Stimulated activated CD4-positive, alpha-beta T cell treated with anti-CD3 and anti-CD28 coated beads, TNF-alpha, amount 100 ng/mL, for 24 hours (primary cell): ENCODE results near the gene MRPL42.
"Not testable (repeated sequence)": the region's sequence is repeated elsewhere in the genome, so short reads cannot be mapped to it uniquely, and the experiment has no call there.

Experiments
- DNase-seq, 3 experiments: peaks; one replicate each; pipeline ENCODE4 v3.0.0-alpha.2; 2020; ENCODE audit warnings: low read depth in 3 of 3

MRPL42 gene

DNA sequence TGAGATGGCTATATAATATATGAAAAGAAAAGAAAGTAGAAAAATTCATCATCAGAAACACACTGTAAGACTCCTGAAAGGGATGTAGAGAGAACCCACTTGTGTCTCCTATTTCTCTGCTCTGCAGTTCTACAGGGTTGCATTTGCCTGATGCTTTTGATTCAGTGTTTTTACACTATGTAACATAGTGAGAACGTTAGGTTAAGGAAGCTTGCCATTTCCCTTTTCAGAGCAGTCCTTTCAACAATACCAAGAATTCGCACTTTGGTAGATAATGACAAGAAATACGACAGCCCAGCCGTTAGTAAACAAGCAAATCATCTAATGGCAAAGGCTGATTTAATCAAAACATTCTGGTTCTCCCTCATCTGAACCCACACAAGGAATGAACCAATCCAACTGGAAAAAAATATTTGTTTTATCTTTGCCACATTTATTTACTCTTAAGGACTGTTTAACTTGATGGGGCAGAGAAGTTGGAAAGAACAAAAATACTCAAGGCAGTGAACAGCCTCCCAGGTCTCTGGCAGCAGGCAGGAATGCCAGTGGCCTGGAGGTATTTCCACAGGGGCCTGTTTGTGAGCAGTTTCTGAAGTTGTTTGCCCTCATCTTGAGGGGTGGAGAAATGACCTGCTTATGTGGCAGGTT lies 74.4 kb downstream of the MRPL42 start:
- no peak for DNase-seq

GRCh38 chr12:93547778-93548177 lies 80.5 kb downstream of the MRPL42 start:
- no peak for DNase-seq

- DNase-seq = no peak
Measured at GRCh38 chr12:93549174-93549573, 81.9 kb downstream of the MRPL42 start.

DNA sequence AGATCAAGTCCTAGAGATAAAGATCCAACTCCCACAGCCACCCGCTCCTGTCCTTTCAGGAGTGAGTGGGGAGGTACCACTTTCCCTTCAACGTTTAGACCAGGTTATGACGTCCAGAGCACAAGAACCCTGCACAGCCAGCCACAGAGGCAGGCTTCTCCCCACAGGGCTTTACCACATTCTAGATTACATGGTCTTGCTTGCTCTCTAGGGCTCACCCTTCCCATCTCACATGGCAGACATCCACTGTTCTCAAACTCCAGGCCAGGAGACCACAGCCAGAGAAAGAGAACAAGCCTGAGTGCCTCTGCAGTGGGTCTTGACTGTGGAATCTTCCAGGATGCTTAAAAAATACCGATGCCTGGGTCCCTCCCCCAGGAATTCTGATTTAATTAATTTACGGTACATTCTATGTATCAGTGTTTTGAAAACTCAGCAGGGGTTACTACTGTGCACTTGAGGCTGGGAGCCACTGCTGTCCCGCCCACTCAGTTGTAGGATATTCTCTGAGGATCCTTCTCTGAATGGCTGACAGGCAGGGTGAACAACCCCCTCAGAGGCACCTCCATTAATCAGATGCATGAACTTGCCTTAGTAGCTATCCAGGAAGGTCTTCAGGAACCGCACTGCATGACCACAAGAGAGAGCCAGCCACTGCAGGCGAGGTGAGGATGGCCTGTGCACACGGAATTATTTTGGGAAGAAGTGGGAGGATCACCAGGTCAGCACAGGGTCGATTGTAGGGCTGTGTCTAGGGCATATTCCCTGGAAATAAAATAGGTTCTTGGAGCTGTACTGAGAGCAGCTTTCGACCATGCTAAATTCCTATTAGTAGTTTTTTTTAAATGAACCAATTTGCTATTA lies 83.7 kb downstream of the MRPL42 start:
- no peak for DNase-seq

GRCh38 chr12:93552427-93552826 lies 85.1 kb downstream of the MRPL42 start:
- no peak for DNase-seq

DNA sequence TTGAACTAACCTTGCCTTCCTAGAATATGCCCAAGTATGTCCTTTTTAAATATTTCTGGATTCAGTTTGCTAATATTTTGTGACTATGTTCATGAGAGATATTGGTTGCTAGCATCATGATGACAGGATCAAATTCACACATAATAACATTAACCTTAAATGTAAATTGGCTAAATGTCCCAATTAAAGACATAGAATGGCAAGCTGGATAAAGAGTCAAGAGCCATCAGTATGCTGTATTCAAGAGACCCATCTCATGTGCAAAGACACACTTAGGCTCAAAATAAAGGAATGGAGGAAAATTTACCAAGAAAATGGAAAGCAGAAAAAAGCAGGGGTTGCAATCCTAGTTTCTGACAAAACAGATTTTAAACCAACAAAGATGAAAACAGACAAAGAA lies 90.6 kb downstream of the MRPL42 start:
- not testable (repeated sequence) for DNase-seq

GRCh38 chr12:93558685-93559084 lies 91.4 kb downstream of the MRPL42 start:
- DNase-seq = not testable (repeated sequence)

GRCh38 chr12:93563807-93564538 lies 96.7 kb downstream of the MRPL42 start:
- no peak for DNase-seq

DNA sequence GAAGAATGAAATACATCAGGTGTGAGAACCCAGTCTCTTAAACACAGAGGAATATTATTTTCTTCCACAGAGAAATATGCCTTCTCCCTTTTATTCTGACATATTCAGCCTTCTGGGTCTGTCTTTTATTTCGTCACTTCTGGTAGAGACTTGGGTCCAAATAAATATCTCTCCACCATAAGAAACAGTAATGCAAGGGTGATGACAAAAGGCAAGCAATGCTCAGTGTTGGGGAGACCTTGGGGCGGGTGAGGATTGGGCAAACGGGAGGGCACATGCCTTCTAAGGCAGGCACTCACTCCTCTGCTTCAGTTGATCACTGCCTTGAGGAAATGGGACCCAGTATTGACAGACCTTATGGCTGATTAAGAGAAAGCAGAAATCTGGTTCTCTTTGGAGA lies 98.4 kb downstream of the MRPL42 start:
- DNase-seq = no peak
